Stomach (tissue), 4 donors: Measurements from ENCODE around the gene PIAS3.

Source experiments
- CTCF ChIP-seq, 7 experiments: fragments of 450-650 bp in 4 of 7; fragments of 200-600 bp in 3 of 7; sonication (generic) in 3 of 7; IDR thresholded peaks; one replicate each; pipeline ENCODE4 v1.5.1; 2016 to 2019; ENCODE audit warnings: antibody characterized with exemption in 7 of 7, control low read depth in 2 of 7, mild to moderate bottlenecking in 1 of 7
- POLR2A ChIP-seq, 4 donors: fragments of 450-650 bp; IDR thresholded peaks; one replicate each; pipeline ENCODE4 v1.6.1; 2016; ENCODE audit warnings: antibody characterized with exemption in 4 of 4, control low read depth in 2 of 4, mild to moderate bottlenecking in 1 of 4, moderate library complexity in 1 of 4
- POLR2AphosphoS5 ChIP-seq, 3 donors: sonication (generic); formaldehyde crosslinking; IDR thresholded peaks; one replicate each; pipeline ENCODE4 v1.6.1; 2016; ENCODE audit warnings: antibody characterized with exemption in 3 of 3

- TF ChIP-seq CTCF (IDR thresholded peaks at IDR 0.05): no peak
- no peak for TF ChIP-seq POLR2A (IDR thresholded peaks at IDR 0.05)
- TF ChIP-seq POLR2AphosphoS5 (IDR thresholded peaks at IDR 0.05): no peak
These were observed 53.8 kb downstream of the PIAS3 start for GRCh38 chr1:145805057-145805456.
